ENCODE data around the gene PTPRN2.

The PTPRN2 gene

DNA sequence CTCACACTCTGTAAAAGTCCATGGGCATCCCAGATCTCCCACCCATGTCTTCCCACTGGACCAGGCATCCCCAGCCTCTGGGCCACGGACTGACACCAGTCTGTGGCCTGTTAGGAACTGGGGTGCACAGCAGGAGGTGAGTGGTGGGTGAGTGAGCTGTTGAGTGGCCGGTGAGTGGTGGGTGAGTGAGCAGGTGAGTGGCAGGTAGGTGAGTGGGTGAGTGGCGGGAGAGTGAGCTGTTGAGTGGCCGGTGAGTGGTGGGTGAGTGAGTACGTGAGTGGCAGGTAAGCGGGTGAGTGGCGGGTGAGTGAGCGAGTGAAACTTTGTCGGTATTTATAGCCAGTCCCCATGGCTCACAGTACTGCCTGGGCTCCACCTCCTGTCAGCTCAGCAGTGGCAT lies 779.6 kb downstream of the PTPRN2 start:
- no peak for DNase-seq

DNA sequence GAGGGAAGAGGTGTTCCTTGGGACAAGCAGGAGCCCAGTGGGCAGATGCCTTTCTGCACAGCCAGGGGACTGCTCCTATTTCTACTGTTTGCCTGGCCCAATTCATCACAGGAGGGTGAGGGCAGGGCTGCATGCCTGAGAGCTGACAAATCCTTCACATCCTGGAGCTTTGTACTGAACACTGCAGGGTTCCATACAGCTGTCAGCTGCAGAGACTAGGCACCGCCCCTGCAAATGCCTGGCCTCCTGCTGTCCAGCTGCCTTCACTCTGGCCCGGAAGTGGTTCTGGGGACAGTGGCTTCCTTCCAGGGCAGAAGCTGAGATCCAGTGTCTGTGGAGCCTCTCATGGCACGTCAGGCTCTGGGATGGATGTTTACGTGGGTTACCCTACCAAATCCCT lies 780.1 kb downstream of the PTPRN2 start:
- DNase-seq = no peak

DNA sequence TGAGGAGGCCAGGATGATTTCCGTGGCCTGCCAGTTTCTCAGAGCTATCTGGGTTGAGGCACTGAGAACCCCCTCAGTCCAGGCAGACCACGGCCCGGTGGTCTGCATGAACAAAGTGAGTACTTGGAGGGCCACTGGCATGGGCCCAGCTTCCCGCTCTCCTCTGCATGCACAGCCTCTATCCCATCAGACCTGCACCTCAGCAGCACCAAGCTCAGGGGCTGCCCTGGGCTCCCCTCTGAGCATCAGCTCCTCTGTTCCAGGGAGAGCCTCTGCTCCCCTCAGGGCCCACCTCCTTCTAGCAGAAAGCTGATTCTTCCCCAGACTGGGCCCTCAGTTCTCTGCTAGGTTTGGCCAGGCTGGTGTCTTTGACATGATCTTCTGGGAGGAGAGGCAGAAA lies 780.9 kb downstream of the PTPRN2 start:
- no peak for DNase-seq

DNA sequence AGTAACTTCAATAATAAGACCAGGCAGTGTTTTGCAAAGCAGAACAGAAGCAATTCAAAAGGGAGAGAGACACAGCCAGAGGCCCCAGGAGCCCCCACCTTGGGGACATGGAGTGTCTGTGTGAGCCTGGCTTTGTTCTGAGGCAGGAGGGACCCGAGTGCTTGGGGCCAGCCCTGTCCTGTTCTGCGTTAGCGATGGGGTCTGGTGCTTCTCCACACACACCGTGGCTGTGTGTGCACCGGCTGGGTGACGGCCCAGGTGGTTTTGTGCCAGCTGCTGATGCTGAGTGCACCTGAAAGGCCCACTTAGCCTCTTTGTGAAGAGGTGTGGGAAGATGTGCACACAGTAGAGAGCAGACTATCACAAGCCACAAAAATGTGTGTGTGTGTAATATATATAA lies 781.9 kb downstream of the PTPRN2 start:
- DNase-seq = no peak

DNA sequence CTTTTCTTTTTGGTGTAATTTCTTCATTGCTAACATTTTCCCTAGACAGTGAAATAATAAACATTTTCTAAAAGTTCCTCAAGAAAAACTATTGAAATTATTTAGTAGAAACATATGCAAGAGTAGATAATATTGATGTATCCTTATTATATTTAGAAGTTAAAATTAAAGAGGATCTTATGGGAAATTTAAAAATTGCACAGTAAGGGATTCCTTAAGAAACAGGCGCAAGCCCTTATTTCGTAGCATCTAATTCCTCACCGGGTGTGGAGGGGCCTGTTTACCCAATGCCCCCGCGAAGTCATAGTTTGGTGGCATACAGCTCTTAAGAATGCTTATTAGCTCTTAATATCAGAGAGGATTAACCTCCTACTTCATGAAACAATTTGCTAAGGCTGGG lies 783.7 kb downstream of the PTPRN2 start:
- DNase-seq = no peak

DNA sequence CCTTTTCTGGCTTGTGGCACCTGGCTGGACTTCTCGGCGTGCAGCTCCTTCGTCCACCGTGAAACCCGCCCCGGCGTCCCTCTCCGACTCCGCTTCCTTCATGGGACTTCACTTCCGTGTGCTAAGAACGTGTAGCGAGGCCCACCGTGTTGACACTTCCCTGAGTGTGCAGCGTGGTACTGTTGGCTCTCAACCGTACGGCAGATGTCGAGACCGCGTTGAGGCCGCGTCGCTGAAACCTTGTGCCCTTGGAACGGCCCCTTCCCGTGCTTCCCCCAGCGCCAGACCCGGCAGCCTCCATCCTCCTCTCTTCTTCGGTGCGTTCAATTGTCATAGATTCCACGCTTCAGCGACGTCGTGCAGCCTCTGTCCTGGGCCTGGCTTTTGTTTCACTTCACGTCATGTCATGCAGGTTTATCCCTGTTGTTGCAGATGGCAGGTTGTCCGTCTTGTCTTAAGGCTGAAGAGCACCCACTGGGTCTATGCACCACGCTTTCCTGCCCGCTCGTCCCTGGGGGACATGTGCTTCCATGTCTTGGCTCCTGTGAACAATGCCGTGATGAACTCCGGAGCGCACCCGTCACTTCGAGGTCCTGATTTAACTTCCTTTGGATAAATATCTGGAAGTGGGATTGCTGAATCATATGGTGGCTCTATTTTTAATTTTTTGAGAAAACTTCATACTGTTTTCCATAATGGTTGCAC lies 785.5 kb downstream of the PTPRN2 start:
- DNase-seq = no peak

DNA sequence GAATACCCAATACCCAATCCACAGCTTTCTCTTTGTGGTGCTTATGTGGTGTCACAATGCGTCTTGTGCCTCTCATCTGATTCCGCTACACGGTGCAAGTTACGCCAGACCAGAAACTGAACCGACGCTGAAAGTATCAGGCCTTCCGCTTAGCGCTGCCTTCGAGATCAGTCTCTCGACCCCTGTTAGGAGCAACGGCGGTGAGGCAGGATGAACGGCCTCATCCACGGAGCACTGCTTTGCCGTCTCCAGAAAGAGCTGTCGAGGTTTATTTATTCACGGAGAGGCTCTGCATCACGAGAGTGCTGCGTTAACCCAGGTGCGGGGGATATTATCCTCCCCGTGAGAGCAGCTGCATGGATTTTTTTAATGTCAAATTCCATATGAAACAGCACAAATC lies 786.5 kb downstream of the PTPRN2 start:
- no peak for DNase-seq

DNA sequence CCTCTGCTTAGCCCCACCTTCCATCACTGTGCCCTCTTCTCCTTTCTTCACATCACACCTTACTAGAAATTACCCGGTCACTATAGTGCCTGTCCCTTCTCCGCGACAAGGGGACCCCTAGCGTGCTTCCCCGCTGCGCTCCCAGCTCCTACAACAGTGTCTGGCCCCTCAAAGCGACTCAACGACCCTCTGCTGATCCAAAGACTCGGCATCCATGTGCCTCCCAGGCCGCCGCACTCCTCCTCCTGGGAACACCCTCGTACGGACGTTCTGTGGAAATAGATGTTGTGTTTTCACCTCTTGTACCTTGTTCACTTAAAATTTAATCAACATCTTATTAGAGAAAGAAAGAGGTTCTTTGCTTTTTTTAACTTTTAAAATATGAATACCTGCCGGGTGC lies 787.3 kb downstream of the PTPRN2 start:
- no peak for DNase-seq

DNA sequence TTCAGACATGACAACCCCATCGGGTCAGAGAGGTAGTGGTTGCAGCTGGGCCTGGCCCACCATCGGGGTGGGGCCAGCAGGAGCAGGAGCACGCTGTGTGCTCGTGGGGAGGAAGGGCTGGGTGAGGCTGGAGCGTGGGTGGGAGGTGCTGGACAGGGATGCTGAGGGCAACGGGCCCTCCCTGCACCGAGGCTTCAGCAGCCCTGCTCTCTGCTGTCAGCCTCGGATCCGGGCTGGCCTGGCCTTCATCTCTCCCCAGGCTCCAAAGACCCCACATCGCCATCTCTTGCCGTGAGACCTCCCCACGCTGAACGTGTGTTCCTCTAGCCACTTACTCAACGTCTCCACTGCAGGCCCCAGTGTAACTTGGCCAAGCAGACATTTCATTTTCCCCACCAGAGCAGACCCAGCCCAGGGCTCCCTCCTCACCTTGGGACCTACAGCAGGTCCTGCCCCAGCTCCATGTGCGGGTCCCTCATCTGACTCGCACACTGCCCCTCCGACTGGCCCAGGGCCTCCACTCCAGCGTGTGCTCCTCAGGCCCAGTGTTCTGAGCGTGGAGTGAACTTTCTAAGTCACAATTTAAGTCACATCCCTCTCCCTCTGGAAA lies 788.4 kb downstream of the PTPRN2 start:
- no peak for DNase-seq

DNA sequence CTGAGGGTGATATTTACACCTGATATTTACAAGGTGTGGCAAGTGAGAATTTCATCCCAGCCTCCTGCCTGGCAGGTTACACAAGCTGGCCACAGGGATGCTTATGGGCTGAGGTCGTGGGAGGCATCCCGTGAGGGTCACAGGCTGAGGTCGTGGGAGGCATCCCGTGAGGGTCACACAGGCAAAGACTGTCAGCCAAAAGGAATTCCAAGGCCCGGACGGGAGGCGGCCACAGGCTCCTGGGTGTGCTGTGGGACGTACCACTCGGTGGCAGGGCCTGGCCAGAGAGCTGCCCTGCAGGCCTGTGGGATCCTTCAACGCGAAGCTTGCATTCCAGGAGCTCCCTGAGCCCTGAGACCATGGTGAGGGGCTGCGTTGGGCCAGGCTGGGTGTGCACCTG lies 790.3 kb downstream of the PTPRN2 start:
- DNase-seq = no peak

DNA sequence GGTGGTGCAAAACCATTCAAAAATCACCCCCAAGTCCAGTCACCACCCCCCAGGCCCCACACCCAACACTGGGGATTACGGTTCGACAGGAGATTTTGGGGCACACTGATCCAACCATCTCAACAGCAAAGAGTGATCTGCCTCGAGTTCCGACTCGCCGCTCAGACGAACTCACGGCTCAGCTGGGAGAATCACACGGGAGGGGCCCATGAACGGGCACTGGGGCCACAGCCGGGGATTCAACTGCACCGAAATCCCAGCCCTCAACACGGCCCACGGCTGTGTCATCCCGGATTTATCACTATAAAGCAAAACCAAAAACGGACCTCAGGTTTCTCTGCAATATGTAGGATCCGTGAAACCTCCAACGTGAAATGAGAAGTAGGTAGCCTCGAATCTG lies 790.8 kb downstream of the PTPRN2 start:
- DNase-seq = no peak

DNA sequence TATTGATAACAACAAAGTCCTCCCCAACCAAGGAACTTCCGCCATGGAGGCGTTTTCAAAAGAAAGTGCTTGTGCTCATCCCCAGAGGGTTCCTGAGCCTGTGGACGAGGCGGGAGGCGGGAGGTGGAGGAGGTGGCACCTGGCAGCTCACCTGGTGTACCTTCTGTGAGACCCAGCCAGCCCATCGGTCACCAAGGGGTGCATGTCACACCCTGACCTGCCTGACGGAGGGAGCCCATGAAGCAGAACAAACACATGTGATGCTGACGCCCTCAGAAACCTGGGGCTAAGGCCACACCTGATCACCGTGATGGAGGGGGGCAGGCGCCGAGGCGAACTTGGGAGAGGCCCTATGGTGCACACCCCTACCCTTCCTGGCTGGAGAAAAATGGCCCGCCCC lies 792.0 kb downstream of the PTPRN2 start:
- no peak for DNase-seq

DNA sequence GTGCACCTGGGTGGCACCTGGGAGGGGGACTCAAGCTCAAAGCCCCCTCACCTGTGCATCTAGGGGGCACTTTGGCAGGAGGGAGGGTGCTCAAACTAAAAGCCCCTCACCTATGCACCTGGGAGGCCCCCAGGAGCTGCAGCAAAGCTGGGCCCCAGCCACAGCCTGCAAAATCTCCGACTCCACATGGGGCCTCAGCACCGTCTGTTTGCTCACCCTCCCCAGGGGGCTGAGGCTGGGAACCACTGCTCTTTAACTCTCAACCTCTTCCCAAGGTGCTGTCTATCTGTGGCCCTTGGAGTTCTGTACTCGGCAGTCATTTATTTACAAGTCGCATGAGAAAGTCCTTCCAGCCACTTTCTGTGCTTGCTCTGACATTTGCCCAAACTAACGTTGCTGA lies 792.4 kb downstream of the PTPRN2 start:
- no peak for DNase-seq

DNA sequence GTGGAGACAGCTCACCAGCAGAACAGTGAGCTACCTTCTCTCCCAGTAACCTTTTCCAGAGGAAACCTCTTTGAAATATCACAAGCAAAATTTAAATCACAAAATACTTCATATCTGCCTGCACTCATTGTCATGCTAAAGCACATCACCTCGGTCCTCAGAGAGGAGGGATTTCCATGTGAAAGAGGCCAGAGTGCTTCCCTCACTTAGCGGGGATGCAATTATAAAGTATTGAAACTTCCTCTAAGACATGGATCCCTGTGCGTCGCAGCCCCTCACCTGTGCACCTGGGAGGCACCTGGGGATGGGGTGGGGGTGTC lies 792.9 kb downstream of the PTPRN2 start:
- no peak for DNase-seq

DNA sequence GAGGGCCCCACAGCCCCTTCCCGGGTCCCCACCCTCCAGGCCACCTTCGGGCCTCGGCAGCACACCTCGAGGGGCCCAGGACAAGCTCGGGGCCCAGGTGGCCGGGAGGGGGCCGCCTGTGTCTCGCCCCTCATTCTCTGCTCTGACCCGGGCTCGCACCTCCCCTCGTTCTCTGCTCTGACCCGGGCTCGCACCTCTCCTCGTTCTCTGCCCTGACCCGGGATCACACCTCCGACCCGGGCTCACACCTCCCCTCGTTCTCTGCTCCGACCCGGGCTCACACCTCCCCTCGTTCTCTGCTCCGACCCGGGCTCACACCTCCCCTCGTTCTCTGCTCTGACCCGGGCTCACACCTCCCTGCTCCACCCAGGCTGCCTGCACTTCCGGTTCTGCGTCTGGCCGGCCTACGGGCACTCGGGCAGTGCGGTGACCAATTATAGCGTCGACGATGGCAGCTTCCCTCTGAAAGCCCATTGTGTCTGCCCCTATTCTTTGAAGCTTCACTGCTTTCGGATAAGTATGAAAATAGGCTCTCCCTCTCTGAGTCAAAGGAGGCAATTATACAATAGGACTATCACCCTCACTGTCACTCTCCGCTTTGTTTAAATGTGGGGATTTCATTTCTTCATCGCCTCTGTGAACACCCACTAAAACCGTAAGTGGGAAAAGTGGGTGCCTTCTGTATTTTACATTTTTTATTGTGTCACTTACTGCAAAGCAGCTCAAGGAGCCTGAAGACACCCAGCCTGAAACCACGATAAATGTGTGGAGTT lies 793.5 kb downstream of the PTPRN2 start:
- DNase-seq = no peak

DNA sequence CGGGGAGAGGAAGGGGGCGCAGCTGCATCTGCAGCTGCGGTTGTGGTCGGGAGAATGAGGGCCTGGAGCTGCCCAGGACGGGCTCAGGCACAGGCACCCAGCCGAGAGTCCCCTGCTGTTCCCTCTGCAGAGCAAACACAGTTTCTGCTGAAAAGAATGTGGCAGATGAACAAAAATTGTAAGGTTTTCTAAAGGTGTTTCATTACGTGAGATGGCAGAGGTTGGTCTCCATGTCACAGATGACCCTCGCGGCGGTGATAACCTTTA lies 794.6 kb downstream of the PTPRN2 start:
- DNase-seq = no peak

DNA sequence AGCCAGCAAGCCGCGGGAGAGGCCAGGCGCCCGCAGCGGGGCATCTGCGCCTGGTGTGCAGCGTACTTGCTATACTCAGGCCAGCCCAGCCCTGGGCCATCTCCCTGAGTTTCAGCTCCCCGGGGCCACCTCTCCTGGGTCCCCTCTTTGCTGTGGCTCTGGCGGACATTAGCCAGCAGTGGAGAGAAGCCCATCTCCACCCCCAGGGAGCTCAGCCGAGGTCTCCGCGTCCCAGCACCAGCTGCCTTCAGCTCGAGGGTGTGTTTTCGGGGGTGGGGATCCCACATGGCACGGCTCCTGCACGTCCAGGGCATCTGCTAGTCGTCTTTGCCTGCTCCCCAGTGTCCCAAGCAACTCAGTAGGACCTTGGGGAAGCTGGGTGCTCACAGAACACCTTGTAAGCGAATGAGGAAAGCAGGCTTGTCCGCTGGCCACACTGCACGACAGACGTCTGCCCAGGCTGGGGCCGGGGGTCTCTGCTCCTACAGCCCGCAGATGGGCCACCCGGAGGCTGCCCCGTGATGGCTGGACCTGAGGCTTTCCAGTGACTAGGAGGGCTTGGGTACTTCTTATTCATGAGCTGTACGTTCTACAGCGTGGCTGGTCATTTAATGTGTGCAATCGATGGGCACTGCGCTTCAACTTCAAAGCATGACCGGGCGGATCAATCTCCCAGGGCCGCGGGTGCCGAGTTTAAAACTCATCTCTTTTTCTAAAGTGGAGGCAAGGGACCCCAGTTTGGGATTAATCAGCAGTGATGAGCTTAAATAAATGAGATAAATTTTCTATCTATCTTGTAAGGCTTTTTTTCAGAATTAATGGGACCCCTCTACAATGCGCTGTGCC lies 795.2 kb downstream of the PTPRN2 start:
- DNase-seq = no peak

DNA sequence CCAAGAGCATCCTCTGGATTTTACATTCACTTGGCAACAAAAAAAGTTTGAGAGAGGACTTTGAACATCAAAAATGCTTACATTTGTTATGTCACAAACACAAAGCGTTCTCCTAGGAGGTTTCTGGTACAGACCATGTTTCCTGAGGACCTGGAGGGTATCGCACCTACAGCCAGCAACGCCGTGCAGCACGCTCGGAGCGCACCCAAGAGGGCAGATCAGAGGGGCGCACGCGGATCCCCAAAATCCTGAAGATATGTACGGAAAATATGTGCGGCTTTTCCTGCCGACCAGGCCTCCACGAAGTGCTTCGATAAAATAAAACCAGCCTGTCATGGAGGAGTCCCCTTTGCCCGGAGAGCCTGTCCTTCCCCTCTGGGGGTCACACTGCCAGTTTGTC lies 796.0 kb downstream of the PTPRN2 start:
- DNase-seq = no peak

DNA sequence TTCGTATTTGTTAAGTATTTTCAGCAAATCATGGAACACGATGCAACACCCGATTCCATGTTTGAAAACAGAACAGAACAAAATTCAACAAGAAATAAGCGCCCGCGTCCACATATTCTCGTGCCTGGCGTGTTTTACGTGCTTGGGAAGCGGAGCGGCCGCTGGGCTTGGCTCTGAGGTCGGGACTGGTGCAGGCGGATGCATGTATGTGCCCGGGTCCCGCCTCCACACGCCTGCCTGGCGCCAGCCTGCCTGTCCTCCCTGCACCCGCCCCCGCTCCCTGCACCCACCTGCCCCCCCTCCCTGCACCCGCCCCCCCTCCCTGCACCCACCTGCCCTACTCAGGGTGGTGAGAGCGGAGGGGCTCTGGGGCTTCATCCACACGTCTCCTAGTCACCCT lies 796.4 kb downstream of the PTPRN2 start:
- no peak for DNase-seq

DNA sequence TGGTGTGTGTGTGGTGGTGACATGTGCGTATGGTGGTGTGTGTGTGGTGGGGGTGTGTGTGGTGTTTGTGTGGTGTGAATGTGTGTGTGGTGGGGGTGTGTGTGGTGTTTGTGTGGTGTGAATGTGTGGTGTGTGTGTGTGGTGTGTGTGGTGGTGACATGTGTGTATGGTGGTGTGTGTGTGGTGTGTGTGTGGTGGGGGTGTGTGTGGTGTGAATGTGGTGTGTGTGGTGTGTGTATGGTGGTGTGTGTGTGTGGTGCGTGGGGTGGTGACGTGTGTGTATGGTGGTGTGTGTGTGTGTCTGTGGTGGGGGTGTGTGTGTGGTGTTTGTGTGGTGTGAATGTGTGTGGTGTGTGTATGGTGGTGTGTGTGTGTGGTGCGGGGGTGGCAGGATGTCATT lies 797.7 kb downstream of the PTPRN2 start:
- DNase-seq = no peak

DNA sequence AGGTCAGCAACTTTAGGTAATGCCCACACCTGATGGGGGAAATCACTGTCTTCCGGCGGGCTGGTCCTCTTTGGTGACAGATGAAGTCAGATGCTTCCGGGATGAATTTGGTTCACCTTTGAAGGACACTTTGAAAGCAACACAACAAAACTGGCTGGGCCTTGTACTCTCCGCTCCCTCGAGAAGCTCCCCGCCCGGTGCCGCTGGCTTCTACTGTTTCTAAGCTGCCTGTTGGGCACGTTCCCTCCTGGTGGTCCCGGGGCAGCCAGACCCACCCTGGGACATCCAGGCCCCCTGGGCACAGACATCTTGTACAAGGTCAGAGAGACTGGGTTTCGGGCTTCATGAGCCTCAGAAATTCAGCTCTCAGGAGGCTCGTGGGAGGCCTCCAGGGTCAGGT lies 798.5 kb downstream of the PTPRN2 start:
- DNase-seq = no peak

DNA sequence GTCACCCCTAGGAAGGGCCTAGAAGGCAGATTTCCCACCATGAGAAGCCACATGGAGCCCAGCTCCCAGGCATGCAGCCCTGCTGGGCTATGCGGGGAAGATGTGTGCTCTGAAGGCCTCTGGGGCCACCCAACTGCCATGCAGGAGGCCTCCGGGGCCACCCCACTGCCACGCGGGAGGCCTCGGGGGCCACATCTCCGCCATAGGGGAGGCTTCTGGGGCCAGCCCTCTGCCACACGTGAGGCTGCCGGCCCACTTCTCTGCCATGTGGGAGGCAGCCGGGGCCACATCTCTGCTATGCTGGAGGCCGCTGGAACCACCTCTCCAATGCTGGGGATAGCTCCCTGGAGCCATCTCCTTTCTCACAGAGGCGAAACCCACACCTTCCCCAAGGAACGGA lies 799.0 kb downstream of the PTPRN2 start:
- no peak for DNase-seq

DNA sequence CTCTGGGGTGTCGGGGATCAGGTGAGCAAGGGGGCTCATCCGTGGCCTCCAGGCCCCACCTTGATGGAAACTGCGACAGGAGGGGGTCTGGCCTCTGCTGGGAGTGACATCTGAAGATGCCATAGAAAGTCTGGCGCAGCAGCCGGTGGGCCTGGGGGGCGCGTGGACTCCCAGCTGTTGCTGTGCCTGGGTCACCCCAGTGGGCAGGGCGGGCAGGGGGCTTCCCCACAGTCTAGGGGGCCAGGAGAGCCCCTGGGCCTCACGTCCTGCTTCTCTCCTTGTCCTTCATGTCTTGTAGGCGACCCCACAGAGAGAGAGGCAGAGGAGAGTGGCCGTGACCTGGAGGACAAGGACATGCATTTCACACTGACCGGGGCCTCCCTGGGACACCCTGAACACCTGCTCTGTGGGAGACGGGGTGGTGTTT lies 800.3 kb downstream of the PTPRN2 start:
- no peak for DNase-seq
